ENCODE results near the gene ZNF160. TPM values are rescaled to one million over a fixed set of nuclear protein-coding genes. Genes with fewer than 3 reads are reported as not detected.
"Not testable (repeated sequence)": the region's sequence is repeated elsewhere in the genome, so short reads cannot be mapped to it uniquely, and the experiment has no call there.

ZNF160 gene
- total and polyA plus RNA-seq, 2 donors (not counting 1 experiment from before 2014, with no cell fraction given): 21.0 to 28.9 TPM

GRCh38 chr19:53131085-53131590, 27.9 kb upstream of the ZNF160 start:
- TF ChIP-seq EZH2 (IDR thresholded peaks at IDR 0.05; ENCODE audit: low read length, missing control alignments) (no peak), CTCF (conservative IDR thresholded peaks at IDR 0.05 in 1 of 2, IDR thresholded peaks at IDR 0.05 in 1 of 2; ENCODE audit: low read depth in 1 of 2, low read length in 2 of 2) (no peak)
- Histone ChIP-seq H3K79me2 (ENCODE audit: control insufficient read depth, insufficient read depth, low read length) (no peaks in the 10 kb centered on the region), H3K9me3 (ENCODE audit: control insufficient read depth, insufficient read depth, low read depth, low read length) (no peaks in the 10 kb centered on the region), H3K27me3 (ENCODE audit: control insufficient read depth, insufficient read depth, low read length) (no peaks in the 10 kb centered on the region), H2AFZ (ENCODE audit: low read length) (no peak overlapping the region), H3K36me3 (ENCODE audit: control insufficient read depth, insufficient read depth, low read length) (no peaks in the 10 kb centered on the region), H3K9ac (ENCODE audit: insufficient read depth, low read length) (no peak overlapping the region), H3K4me3 (replicated peaks in 1 of 4; ENCODE audit: control extremely low read depth in 1 of 4, insufficient read depth in 1 of 4, low read depth in 3 of 4, low read length in 4 of 4) (no peak overlapping the region), H3K27ac (ENCODE audit: insufficient read depth, low read length) (no peak overlapping the region), H3K4me1 (ENCODE audit: control insufficient read depth, extremely low read depth, insufficient read depth, low read length) (no peaks in the 10 kb centered on the region), H3K4me2 (ENCODE audit: extremely low read depth, insufficient read depth, low read length) (no peak overlapping the region), H4K20me1 (ENCODE audit: control insufficient read depth, extremely low read depth, insufficient read depth, low read length) (no peaks in the 10 kb centered on the region)
- DNase-seq (ENCODE audit: low read depth in 2 of 2): peak in 1 of 2 donors; percentile 6

GRCh38 chr19:53130506-53130905, 27.3 kb upstream of the ZNF160 start:
- H3K9ac ChIP-seq (ENCODE audit: insufficient read depth, low read length): no peak overlapping the region
- H4K20me1 ChIP-seq (ENCODE audit: control insufficient read depth, extremely low read depth, insufficient read depth, low read length): no peaks in the 10 kb centered on the region
- no peaks in the 10 kb centered on the region for H3K9me3 ChIP-seq (ENCODE audit: control insufficient read depth, insufficient read depth, low read depth, low read length)
- no peak overlapping the region for H3K27ac ChIP-seq (ENCODE audit: insufficient read depth, low read length)
- no peaks in the 10 kb centered on the region for H3K4me1 ChIP-seq (ENCODE audit: control insufficient read depth, extremely low read depth, insufficient read depth, low read length)
- no peak overlapping the region for H2AFZ ChIP-seq (ENCODE audit: low read length)
- H3K4me2 ChIP-seq (ENCODE audit: extremely low read depth, insufficient read depth, low read length): no peak overlapping the region
- no peaks in the 10 kb centered on the region for H3K79me2 ChIP-seq (ENCODE audit: control insufficient read depth, insufficient read depth, low read length)
- DNase-seq (ENCODE audit: low read depth in 2 of 2): peak in 1 of 2 donors; percentile 3
- no peaks in the 10 kb centered on the region for H3K36me3 ChIP-seq (ENCODE audit: control insufficient read depth, insufficient read depth, low read length)
- no peak overlapping the region for H3K4me3 ChIP-seq (replicated peaks in 1 of 4; ENCODE audit: control extremely low read depth in 1 of 4, insufficient read depth in 1 of 4, low read depth in 3 of 4, low read length in 4 of 4)
- no peaks in the 10 kb centered on the region for H3K27me3 ChIP-seq (ENCODE audit: control insufficient read depth, insufficient read depth, low read length)
- TF ChIP-seq EZH2 (IDR thresholded peaks at IDR 0.05; ENCODE audit: low read length, missing control alignments) (no peak), CTCF (conservative IDR thresholded peaks at IDR 0.05 in 1 of 2, IDR thresholded peaks at IDR 0.05 in 1 of 2; ENCODE audit: low read depth in 1 of 2, low read length in 2 of 2) (no peak)

GRCh38 chr19:53126733-53127526, 23.7 kb upstream of the ZNF160 start:
- not testable (repeated sequence) for H2AFZ ChIP-seq (ENCODE audit: low read length); H3K27ac ChIP-seq (ENCODE audit: insufficient read depth, low read length); H3K9ac ChIP-seq (ENCODE audit: insufficient read depth, low read length); H3K4me2 ChIP-seq (ENCODE audit: extremely low read depth, insufficient read depth, low read length); H3K4me3 ChIP-seq (replicated peaks in 1 of 4; ENCODE audit: control extremely low read depth in 1 of 4, insufficient read depth in 1 of 4, low read depth in 3 of 4, low read length in 4 of 4); DNase-seq (ENCODE audit: low read depth in 2 of 2); H3K27me3 ChIP-seq (ENCODE audit: control insufficient read depth, insufficient read depth, low read length); H3K79me2 ChIP-seq (ENCODE audit: control insufficient read depth, insufficient read depth, low read length); H4K20me1 ChIP-seq (ENCODE audit: control insufficient read depth, extremely low read depth, insufficient read depth, low read length); H3K4me1 ChIP-seq (ENCODE audit: control insufficient read depth, extremely low read depth, insufficient read depth, low read length); H3K9me3 ChIP-seq (ENCODE audit: control insufficient read depth, insufficient read depth, low read depth, low read length); H3K36me3 ChIP-seq (ENCODE audit: control insufficient read depth, insufficient read depth, low read length)
